ENCODE results near the gene DUOX1. TPM values are rescaled to one million over a fixed set of nuclear protein-coding genes. Genes with fewer than 3 reads are reported as not detected.

DUOX1 gene
- total RNA-seq, 2 experiments from 2014 or later: not detected

DNA sequence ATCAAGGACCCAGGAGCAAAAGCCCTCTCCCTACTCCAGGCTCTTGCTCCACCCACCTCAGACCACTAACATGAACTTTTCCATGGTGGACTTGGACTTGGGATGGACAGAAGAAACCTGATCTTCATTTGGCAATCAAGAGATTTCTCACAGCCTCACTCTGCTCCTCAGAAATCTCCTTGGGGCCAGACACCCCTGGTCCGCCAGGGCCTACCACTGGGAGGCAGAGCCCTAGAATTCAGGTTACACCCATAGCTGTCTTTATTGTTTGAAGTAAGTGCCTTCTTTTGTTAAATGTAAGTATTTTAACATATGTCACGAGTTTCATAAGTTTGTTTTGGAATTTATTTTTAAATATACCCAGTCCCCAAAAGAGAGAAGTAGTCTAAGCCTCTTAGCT, 44.8 kb downstream of the DUOX1 start:
- Mint-ChIP-seq H3K4me1 (no peaks in the 10 kb centered on the region), H3K27ac (no peak overlapping the region), H3K9me3 (no peaks in the 10 kb centered on the region), H3K4me3 (no peak overlapping the region), H3K27me3 (no peaks in the 10 kb centered on the region), H3K36me3 (ENCODE audit: low read depth) (no peaks in the 10 kb centered on the region)
- CTCF ChIA-PET: interaction anchor here (1.4 kb wide), 1 partner anchor 27 kb away, joined by 3 read pairs; no protein-coding TSS in a partner anchor
- POLR2A ChIA-PET: interaction anchor here (0.6 kb wide), 1 partner anchor 20 kb away, joined by 3 read pairs; no protein-coding TSS in a partner anchor
- no peak for DNase-seq

DNA sequence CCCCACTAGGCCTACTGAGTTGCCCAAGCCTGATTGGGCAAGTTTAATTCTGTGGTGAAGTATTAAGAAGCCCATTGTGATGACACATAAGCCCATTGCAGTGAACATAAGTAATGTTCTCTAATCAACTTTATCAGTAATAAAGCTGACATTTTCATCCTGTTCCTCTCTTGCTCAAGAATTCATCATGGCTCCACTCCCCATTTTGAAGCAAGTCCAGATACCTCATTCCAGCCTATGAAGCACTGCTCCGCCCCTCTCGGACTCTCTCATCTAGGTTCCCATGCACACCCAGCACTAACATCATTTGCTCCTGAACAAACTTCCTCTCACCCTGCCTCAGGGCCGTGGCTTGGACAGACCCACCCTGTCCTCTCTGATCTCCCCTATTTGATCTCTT, 47.5 kb downstream of the DUOX1 start:
- no peak for DNase-seq
- no peaks in the 10 kb centered on the region for H3K9me3 Mint-ChIP-seq
- H3K36me3 Mint-ChIP-seq (ENCODE audit: low read depth): no peaks in the 10 kb centered on the region
- no peak overlapping the region for H3K27ac Mint-ChIP-seq
- ChIA-PET POLR2A (no interaction called here), CTCF (interaction anchor here (1.0 to 10.8 kb wide), 3 partner anchors 12 to 59 kb away, joined by 3 to 111 read pairs (median 3); no protein-coding TSS in a partner anchor)
- no peak overlapping the region for H3K4me3 Mint-ChIP-seq
- H3K4me1 Mint-ChIP-seq: peaks cover 10% of the 10 kb centered on the region
- H3K27me3 Mint-ChIP-seq: no peaks in the 10 kb centered on the region

DNA sequence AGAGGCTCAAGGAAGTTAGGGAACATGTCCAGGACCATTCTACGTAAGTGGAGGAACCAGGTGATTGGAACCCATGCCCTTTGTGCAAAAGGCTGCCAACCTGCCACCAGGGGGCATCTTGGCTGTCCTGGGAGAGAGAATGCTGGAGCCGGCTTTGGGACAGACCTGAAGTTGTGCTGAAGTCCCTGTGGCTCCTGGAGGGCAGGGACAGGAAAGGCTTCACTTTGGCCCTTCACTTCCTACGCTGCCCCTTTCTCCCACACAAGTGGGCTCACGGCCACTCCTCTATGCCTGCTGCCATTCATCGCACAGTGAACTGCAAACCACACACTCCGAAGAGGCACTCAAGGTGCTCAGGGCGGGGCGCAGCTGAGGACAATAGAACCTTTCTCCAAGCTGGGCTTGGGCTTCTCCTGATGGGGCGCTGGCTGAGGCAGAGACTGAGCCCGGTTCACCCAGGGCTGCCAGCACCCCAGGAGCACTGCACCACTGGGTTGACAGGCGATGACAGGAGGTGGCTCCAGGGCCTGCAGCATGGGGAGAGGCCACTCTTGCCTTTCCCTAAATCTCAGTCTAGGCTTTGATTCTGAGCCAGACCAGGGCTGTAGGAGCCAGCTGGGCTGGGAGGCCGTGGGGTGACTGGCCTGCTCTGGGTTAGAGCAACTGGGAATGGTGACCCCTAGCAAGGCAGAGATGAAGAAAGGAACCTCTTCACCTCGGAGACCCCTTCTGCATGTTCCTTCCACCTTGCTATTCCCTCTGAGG, 49.6 kb downstream of the DUOX1 start:
- Mint-ChIP-seq H3K9me3 (no peaks in the 10 kb centered on the region), H3K4me3 (no peak overlapping the region), H3K27ac (no peak overlapping the region), H3K36me3 (ENCODE audit: low read depth) (no peaks in the 10 kb centered on the region), H3K27me3 (no peaks in the 10 kb centered on the region), H3K4me1 (peaks cover 10% of the 10 kb centered on the region)
- peak; percentile 33 for DNase-seq
- ChIA-PET POLR2A (no interaction called here), CTCF (interaction anchor here (0.5 to 10.8 kb wide), 6 partner anchors 14 to 214 kb away, joined by 3 to 111 read pairs (median 4); no protein-coding TSS in a partner anchor)

DNA sequence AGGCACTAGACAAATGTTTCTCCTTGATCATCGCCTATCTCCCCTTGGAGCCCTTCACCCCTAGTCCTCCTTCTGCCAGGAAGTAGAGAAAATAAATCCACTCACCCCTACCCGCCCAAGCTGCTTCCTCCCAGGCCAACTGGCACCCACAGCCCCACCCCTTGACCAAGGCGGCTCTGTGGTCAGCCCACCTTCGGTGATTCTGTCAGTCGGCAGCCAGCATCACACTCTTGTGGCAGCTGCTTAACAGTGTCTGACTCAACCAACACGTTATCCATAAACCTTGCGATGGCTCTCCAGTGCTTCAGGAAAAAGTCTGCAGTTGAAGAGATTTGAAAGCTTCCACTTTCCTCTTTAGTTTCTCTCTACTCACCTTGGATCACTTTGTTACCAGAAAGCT, 50.4 kb downstream of the DUOX1 start:
- POLR2A ChIA-PET: no interaction called here
- no peak for DNase-seq
- H3K27ac Mint-ChIP-seq: peak overlapping the region; percentile 34
- no peaks in the 10 kb centered on the region for H3K27me3 Mint-ChIP-seq
- H3K4me1 Mint-ChIP-seq: peaks cover 10% of the 10 kb centered on the region
- CTCF ChIA-PET: interaction anchor here (0.5 to 10.8 kb wide), 5 partner anchors 14 to 213 kb away, joined by 3 to 111 read pairs (median 4); no protein-coding TSS in a partner anchor
- H3K36me3 Mint-ChIP-seq (ENCODE audit: low read depth): no peaks in the 10 kb centered on the region
- H3K4me3 Mint-ChIP-seq: no peak overlapping the region
- H3K9me3 Mint-ChIP-seq: no peaks in the 10 kb centered on the region

DNA sequence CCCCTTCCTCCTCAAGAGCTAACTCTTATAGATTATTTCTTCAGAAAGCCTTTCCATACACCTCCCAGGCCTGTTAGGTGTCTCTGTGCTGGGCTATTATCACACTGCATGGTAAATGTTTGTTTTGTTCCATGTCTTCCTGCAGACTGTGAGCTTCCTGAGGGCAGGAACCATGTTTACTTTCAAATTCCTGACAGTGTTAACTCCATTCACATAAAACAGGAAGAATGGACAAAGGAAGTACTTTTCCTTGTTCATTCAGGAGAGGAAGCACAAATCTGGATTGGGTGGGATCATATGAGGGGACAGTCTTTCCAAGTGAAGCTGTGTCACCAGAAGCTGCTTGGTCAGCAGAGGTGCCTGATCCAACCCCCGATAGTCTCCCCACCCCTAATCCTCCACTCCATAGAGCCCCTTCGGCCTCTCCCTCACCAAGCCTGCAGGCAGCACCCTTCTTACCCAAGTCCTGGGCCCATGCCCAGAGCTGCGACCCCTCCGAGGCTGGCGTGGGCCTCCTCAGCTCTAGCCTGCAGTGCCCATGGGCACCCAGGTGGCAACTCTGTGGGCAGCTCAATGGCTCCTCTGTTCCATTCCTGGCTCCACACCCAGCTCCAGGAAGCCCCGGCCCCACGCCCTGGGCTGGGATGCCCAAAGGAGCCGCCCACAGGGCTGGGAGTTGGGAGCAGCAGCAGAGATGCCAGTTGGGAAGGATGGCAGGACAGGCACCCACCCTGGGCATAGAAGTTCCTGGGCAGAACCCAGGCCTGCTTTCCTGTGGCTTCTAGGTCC, 51.0 kb downstream of the DUOX1 start:
- H3K36me3 Mint-ChIP-seq (ENCODE audit: low read depth): no peaks in the 10 kb centered on the region
- no peaks in the 10 kb centered on the region for H3K27me3 Mint-ChIP-seq
- H3K9me3 Mint-ChIP-seq: no peaks in the 10 kb centered on the region
- peak overlapping the region; percentile 34 for H3K27ac Mint-ChIP-seq
- DNase-seq: no peak
- ChIA-PET CTCF (interaction anchor here (0.5 to 10.8 kb wide), 4 partner anchors 13 to 212 kb away, joined by 3 to 111 read pairs (median 4); no protein-coding TSS in a partner anchor), POLR2A (no interaction called here)
- peaks cover 10% of the 10 kb centered on the region for H3K4me1 Mint-ChIP-seq
- no peak overlapping the region for H3K4me3 Mint-ChIP-seq

DNA sequence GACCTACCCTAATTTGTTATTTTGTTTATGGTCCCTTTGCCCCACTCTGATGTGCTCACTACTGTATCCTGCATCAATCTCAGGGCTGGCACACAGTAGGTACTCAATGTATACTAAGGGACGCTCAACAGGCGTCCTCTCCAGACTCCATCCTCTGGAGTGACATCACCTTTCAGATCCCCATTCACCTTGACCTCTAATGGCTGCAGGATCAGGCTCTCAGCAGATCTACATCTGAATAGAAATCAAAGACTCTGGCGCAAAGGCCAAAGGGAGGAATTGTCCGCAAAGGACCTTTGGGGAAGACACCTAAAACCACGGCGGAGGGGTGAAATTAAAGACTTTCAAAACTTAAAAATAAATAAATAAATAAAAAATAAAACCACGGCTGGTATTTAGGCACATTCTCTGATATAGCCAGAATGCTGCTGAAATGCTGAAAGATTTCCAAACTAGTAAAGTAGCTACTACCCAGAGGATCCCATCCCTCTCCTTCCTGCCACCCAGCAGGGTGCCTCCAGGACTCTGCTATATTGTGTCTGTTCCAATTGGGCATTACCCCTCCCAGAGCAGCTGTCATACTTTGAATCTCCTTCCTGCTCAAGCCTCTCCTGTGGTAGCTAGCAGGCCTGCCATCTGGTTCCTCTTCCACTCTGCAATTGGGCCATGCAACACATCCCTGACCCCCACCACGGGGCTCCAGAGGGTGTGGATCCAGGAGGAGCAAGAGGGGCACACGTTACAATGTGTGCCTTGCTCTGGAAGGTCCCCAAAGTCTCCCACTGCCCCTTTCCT, 51.9 kb downstream of the DUOX1 start:
- POLR2A ChIA-PET: no interaction called here
- no peaks in the 10 kb centered on the region for H3K36me3 Mint-ChIP-seq (ENCODE audit: low read depth)
- no peak overlapping the region for H3K27ac Mint-ChIP-seq
- no peaks in the 10 kb centered on the region for H3K9me3 Mint-ChIP-seq
- no peak for DNase-seq
- peaks cover 10% of the 10 kb centered on the region for H3K4me1 Mint-ChIP-seq
- CTCF ChIA-PET: interaction anchor here (1.3 to 10.8 kb wide), 4 partner anchors 9 to 158 kb away, joined by 3 to 111 read pairs (median 4); no protein-coding TSS in a partner anchor
- H3K4me3 Mint-ChIP-seq: no peak overlapping the region
- peaks cover under 1% of the 10 kb centered on the region for H3K27me3 Mint-ChIP-seq

DNA sequence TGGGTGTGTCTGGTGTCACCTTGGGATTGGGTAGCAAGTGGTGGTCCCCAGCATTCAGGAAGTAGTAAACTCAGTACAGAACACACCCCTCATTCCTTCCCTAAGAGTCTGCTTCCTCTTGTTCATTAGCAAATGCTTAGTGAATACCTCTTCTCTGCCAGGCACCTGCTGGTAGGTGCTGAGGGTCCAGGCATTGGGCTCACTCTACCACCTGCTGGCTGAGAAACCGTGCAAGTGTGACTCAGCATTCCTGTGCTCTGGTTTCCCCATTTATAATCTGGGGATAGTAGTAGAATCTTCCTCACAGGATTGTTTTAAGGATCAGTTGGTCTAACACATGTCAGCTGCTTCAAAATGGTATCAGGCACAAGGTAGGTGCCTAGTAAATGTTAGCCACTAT, 53.2 kb downstream of the DUOX1 start:
- H3K27me3 Mint-ChIP-seq: peaks cover 6% of the 10 kb centered on the region
- no peaks in the 10 kb centered on the region for H3K9me3 Mint-ChIP-seq
- no peak overlapping the region for H3K27ac Mint-ChIP-seq
- no peak overlapping the region for H3K4me3 Mint-ChIP-seq
- no peaks in the 10 kb centered on the region for H3K36me3 Mint-ChIP-seq (ENCODE audit: low read depth)
- DNase-seq: no peak
- CTCF ChIA-PET: interaction anchor here (0.6 to 10.8 kb wide), 3 partner anchors 17 to 23 kb away, joined by 3 to 111 read pairs (median 7); no protein-coding TSS in a partner anchor
- peaks cover 15% of the 10 kb centered on the region for H3K4me1 Mint-ChIP-seq
- POLR2A ChIA-PET: no interaction called here

DNA sequence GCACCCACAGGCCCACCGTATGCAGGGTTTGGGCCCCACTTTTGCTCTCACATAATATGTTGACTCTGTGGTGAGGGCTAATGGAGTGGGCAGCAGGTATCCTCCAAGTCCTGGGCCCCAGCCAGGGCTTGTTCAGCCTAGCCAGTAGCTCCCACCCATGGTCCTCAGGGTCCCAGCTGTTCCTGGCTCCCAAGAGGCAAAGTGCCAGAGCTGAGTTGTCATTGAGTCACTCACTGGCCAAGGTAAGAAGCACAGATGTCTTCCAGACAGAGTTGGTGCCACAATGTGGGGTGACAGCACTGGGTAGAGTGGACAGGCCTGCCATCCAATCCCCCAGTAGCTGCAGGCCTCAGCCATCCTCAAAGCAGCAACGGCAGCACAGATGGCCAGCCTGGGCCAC, 53.7 kb downstream of the DUOX1 start:
- Mint-ChIP-seq H3K4me3 (no peak overlapping the region), H3K27me3 (peaks cover 9% of the 10 kb centered on the region), H3K36me3 (ENCODE audit: low read depth) (no peaks in the 10 kb centered on the region), H3K4me1 (peaks cover 20% of the 10 kb centered on the region), H3K27ac (no peak overlapping the region), H3K9me3 (no peaks in the 10 kb centered on the region)
- ChIA-PET POLR2A (no interaction called here), CTCF (interaction anchor here (0.6 to 10.8 kb wide), 3 partner anchors 16 to 22 kb away, joined by 3 to 111 read pairs (median 7); no protein-coding TSS in a partner anchor)
- DNase-seq: no peak

DNA sequence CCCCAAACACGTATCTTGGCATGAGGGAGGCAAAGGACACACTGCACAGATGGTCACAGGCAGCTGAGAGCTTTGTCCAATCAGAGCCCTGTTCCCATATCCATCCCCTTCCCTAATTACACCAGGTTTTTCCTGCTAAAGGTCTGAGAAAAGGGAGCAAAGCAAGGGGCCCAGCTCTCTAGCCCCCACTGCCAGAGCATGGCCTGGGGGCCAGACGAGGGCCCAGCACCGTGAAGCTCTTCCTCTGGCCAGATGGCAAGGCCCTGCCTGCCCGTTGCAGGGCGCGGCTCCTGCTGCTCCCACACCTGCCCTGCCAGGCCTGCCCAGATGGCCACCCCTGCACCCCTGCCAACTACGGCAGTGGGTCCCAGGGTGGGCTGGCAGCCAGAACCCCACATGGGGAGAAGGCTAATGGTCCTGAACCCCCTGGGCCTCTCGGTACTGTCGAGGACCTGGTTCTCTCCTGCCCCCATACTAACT, 54.8 kb downstream of the DUOX1 start:
- Mint-ChIP-seq H3K4me3 (no peak overlapping the region), H3K9me3 (no peaks in the 10 kb centered on the region), H3K36me3 (ENCODE audit: low read depth) (no peaks in the 10 kb centered on the region), H3K4me1 (peaks cover 21% of the 10 kb centered on the region), H3K27me3 (peaks cover 12% of the 10 kb centered on the region), H3K27ac (no peak overlapping the region)
- ChIA-PET POLR2A (no interaction called here), CTCF (interaction anchor here (0.8 to 10.8 kb wide), 4 partner anchors 13 to 20 kb away, joined by 4 to 111 read pairs (median 6); no protein-coding TSS in a partner anchor)
- no peak for DNase-seq

DNA sequence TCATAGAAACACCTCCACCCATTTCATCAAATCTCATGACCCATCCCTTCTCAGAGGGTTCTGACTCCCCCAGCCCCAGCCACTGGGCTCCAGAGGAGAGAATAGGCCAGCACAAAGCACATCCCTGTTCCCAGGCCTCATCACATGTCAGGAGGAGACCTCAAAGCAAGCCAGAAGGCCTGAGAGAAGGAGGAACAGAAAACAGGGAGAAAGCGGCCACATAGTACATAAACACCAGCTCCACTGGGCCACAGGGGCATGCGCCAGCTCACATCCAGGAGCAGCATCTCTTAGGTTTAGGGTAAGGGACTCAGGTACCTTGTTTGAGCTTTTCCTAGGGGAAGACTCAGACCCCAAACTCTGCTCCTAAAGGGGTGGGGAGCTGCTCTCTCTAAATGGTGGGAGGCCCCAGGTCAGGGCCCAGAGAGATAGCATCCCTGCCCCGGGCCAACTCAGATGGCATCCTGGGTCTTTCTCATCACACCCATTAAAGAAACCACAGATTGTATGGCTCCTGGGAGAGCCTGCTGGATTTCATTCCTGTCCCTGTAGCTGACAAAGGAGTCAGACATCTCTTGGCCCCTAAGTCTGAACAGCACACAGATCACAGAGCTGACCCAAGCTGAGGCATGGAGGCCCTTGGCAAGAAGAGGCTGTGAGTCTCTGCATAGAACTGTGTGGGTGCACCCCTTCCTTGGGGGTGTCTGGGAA, 55.4 kb downstream of the DUOX1 start:
- DNase-seq: no peak
- Mint-ChIP-seq H3K27ac (no peak overlapping the region), H3K4me3 (no peak overlapping the region), H3K36me3 (ENCODE audit: low read depth) (no peaks in the 10 kb centered on the region), H3K27me3 (peaks cover 19% of the 10 kb centered on the region), H3K4me1 (peaks cover 17% of the 10 kb centered on the region), H3K9me3 (no peaks in the 10 kb centered on the region)
- POLR2A ChIA-PET: no interaction called here
- CTCF ChIA-PET: interaction anchor here (0.8 to 10.8 kb wide), 4 partner anchors 13 to 20 kb away, joined by 4 to 111 read pairs (median 9); no protein-coding TSS in a partner anchor

DNA sequence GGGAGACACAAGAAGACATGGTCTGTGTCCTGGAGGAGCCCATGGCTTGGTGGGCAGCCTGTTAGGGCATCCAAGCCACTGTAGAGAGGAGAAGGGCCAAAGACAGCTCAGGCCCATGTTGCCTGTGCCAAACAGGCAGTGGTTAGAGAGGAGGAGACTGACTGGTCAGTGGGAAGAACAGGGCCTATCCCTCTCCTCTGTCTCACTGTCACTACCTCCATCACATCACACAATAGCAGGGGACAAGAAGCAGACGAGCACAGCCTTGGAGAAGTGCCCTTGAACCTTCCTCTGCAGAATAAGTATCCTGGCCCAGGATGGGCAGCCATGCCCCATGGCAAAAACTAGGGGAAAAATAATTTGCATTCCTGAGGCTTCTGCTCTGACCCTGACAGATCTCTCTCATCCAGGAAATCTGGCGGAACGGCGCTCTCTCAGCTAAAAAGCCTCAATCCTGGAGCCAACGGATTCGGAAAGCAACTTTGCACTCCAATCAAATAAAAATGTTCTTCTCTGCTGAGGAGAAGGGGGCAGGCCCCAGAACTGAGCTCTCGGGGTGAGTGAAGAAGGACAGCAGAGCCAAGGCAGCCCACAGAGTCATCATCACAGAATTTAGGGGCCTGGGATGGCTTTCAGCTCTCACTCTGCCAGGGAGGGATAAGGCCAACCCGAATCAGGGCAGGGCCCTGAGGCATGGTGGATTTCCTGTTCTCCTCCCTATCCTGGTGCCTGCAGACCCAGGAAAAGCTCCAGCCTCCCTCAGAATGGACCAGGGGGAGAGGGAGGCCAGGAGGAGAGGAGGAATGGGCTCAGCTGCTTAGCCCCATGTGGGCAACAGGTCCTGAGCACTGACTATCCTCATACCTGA, 56.3 kb downstream of the DUOX1 start:
- peaks cover 12% of the 10 kb centered on the region for H3K4me1 Mint-ChIP-seq
- no peaks in the 10 kb centered on the region for H3K9me3 Mint-ChIP-seq
- no peaks in the 10 kb centered on the region for H3K36me3 Mint-ChIP-seq (ENCODE audit: low read depth)
- ChIA-PET CTCF (interaction anchor here (0.7 to 2.1 kb wide), 6 partner anchors 12 to 23 kb away, joined by 3 to 13 read pairs (median 4); no protein-coding TSS in a partner anchor), POLR2A (no interaction called here)
- no peak overlapping the region for H3K27ac Mint-ChIP-seq
- no peak for DNase-seq
- H3K27me3 Mint-ChIP-seq: peaks cover 22% of the 10 kb centered on the region
- peak overlapping the region; percentile 64 for H3K4me3 Mint-ChIP-seq

All from activated CD4-positive, alpha-beta T cell treated with anti-CD3 and anti-CD28 coated beads, Interleukin-2, amount 10 ng/mL, durations not matched to agents 7 days and 5 days (primary cell).